PFSK-1 (cell line): ENCODE results near the gene WASHC4. TPM values are rescaled to one million over a fixed set of nuclear protein-coding genes. Genes with fewer than 3 reads are reported as not detected.

Experiments
- FOXP2 ChIP-seq: optimal IDR thresholded peaks from 2 replicates; pipeline ENCODE3; 2011; ENCODE audit warnings: borderline replicate concordance, control low read depth, inconsistent platforms; ENCODE audit not compliant: insufficient read depth; ENCODE audit errors: extremely low read length, extremely low read depth
- POLR2AphosphoS5 ChIP-seq: IDR thresholded peaks from 2 replicates; pipeline ENCODE4 v1.6.1; 2012; ENCODE audit warnings: low read depth, mild to moderate bottlenecking, control low read depth, low read length, moderate library complexity
- SIN3A ChIP-seq: IDR thresholded peaks from 2 replicates; pipeline ENCODE4 v1.6.1; 2012; ENCODE audit warnings: mild to moderate bottlenecking, low read length, moderate library complexity, borderline replicate concordance; ENCODE audit not compliant: insufficient read depth
- TAF1 ChIP-seq: IDR thresholded peaks from 2 replicates; pipeline ENCODE4 v1.6.1; 2012; ENCODE audit warnings: low read length, control low read depth, borderline replicate concordance; ENCODE audit not compliant: insufficient read depth
- polyA plus RNA-seq: library from polyadenylated mRNA; unstranded; fragments of >200 nt; gene quantifications from one replicate; pipeline ENCODE4 v1.2.1, GENCODE V29; 2012; ENCODE audit warnings: low read depth, missing spikeins; ENCODE audit not compliant: insufficient read length
- TF ChIP-seq, protein P1 (sequence below), 2 experiments: IDR thresholded peaks; 2 replicates each; pipeline versions ENCODE4 v1.6.1 to v1.8.0; 2011 to 2012; ENCODE audit warnings: low read depth in 2 of 2, low read length in 2 of 2, control low read depth in 1 of 2, inconsistent platforms in 1 of 2, mild to moderate bottlenecking in 1 of 2, moderate library complexity in 1 of 2; ENCODE audit not compliant: insufficient read depth in 1 of 2

The WASHC4 gene, protein sequence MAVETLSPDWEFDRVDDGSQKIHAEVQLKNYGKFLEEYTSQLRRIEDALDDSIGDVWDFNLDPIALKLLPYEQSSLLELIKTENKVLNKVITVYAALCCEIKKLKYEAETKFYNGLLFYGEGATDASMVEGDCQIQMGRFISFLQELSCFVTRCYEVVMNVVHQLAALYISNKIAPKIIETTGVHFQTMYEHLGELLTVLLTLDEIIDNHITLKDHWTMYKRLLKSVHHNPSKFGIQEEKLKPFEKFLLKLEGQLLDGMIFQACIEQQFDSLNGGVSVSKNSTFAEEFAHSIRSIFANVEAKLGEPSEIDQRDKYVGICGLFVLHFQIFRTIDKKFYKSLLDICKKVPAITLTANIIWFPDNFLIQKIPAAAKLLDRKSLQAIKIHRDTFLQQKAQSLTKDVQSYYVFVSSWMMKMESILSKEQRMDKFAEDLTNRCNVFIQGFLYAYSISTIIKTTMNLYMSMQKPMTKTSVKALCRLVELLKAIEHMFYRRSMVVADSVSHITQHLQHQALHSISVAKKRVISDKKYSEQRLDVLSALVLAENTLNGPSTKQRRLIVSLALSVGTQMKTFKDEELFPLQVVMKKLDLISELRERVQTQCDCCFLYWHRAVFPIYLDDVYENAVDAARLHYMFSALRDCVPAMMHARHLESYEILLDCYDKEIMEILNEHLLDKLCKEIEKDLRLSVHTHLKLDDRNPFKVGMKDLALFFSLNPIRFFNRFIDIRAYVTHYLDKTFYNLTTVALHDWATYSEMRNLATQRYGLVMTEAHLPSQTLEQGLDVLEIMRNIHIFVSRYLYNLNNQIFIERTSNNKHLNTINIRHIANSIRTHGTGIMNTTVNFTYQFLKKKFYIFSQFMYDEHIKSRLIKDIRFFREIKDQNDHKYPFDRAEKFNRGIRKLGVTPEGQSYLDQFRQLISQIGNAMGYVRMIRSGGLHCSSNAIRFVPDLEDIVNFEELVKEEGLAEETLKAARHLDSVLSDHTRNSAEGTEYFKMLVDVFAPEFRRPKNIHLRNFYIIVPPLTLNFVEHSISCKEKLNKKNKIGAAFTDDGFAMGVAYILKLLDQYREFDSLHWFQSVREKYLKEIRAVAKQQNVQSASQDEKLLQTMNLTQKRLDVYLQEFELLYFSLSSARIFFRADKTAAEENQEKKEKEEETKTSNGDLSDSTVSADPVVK
- polyA plus RNA-seq, result 19.2 TPM

DNA sequence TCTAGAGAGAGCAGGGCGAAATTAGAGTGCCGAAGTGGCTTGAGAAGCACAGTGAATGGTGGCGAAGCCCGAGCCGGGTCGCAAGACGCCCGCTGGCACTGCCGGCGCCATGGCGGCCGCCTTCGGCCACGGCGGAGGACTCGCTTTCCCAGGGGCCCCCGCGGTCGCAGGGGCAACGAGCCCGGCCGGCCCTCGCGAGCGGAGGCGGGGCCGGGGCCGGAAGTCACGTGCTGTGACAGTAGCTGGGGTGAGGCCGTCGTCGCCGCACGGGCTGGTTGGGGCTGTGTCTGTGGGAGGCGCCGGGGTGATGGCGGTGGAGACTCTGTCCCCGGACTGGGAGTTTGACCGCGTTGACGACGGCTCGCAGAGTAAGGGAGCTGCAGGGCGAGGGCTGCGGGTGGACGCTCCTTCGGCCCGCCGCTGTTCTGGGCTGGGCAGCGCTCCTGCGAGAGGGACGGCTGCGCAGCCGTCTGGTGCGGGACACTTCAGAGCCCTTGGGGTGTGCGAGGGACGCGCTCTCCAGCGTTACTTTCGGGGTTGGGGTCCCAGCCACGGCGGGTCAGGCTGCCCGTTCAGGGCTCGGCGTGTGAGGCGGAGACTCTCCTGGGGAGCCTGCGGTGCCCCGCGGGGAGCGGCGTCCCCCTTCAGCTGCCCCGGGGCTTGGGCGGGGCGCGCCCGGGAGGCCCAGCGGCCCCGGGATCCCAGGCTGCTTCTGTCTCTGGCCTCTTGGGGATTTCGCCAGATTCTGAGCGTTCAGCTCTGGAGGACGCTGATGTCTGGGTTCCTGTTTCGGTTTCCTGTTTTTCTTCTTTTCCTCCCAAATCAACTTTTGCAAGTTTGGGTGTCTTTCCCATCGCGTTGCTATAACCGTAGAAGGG is at the start of gene WASHC4:
WASHC4 (plus strand) TSS at position 238 of the 878 bp plus-strand sequence; CDS start at position 308, 70 bp downstream.
- TF ChIP-seq FOXP2 (peak; percentile 98), TAF1 (peak; percentile 93), SIN3A (peak; percentile 65; the same call in 1 of the 2 replicates), POLR2AphosphoS5 (peak; percentile 95)
- TF ChIP-seq, protein P1, sequence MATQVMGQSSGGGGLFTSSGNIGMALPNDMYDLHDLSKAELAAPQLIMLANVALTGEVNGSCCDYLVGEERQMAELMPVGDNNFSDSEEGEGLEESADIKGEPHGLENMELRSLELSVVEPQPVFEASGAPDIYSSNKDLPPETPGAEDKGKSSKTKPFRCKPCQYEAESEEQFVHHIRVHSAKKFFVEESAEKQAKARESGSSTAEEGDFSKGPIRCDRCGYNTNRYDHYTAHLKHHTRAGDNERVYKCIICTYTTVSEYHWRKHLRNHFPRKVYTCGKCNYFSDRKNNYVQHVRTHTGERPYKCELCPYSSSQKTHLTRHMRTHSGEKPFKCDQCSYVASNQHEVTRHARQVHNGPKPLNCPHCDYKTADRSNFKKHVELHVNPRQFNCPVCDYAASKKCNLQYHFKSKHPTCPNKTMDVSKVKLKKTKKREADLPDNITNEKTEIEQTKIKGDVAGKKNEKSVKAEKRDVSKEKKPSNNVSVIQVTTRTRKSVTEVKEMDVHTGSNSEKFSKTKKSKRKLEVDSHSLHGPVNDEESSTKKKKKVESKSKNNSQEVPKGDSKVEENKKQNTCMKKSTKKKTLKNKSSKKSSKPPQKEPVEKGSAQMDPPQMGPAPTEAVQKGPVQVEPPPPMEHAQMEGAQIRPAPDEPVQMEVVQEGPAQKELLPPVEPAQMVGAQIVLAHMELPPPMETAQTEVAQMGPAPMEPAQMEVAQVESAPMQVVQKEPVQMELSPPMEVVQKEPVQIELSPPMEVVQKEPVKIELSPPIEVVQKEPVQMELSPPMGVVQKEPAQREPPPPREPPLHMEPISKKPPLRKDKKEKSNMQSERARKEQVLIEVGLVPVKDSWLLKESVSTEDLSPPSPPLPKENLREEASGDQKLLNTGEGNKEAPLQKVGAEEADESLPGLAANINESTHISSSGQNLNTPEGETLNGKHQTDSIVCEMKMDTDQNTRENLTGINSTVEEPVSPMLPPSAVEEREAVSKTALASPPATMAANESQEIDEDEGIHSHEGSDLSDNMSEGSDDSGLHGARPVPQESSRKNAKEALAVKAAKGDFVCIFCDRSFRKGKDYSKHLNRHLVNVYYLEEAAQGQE (IDR thresholded peaks at IDR 0.05; ENCODE audit: insufficient read depth in 1 of 2, low read depth in 2 of 2, low read length in 2 of 2), result peak; percentile 36 to 51; a peak in 3 of 4 replicates

DNA sequence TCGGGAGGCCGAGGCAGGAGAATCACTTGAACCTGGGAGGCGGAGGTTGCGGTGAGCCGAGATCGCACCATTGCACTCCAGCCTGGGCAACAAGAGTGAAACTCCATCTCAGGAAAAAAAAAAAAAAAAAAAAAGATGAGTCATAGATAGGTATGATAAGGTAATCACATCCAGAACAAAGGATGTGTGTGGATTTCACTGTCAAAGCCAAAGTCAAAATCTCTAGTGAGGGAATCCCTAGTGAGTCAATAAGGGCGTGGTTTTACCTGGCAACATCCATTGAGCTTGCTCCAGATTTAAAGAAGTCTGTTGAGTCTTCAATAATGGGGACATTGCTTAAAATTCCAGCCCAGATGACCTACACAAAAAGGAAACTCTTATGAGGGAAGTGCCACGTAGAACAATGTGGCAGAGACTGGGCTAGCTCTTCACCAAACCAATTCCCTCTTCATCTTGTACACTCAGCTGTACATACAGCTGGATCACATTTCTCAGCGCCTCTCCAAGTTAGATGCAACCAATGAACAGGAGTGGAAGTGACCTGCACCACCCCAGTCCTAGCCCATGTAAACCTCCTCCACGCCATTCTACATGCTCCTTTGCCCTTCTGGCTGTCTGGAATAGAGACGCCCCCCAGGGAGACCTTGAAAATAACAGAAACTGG is 46.7 kb upstream of the WASHC4 start:
- TF ChIP-seq, protein P1 (IDR thresholded peaks at IDR 0.05; ENCODE audit: insufficient read depth in 1 of 2, low read depth in 2 of 2, low read length in 2 of 2), result no peak
- no peak for TF ChIP-seq SIN3A
- TF ChIP-seq POLR2AphosphoS5, result no peak
- TF ChIP-seq FOXP2, result no peak
- TF ChIP-seq TAF1, result no peak

DNA sequence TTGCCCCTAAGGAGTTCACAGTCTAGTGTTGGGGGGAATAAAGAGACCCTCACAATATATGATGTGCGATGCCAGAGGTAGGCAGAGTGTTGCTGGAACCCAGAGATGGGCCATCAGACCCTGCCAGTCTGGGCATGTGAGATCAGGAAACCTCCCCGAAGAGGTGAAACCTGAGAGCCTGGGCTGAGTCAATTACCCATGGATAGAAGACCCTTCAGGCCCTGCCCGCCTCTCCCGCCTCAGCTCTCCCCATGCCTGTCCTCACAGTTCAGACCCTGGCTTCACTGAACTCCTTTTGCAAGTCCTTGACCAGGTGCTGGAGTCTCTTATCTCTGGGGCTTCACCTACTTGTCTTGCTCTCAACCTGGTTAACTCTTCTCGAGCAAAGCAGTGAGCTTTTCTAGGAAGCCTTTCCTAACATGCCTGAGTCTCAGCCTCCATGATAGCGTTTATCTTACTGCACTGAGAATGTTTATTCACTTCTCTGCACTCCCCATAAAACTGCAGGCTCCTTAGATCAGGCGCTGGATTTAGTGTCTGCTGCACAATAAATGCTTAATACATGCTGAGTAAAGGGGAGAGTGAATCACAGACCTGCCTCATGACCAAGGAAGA is 42.9 kb upstream of the WASHC4 start:
- TF ChIP-seq TAF1, result no peak
- TF ChIP-seq, protein P1 (IDR thresholded peaks at IDR 0.05; ENCODE audit: insufficient read depth in 1 of 2, low read depth in 2 of 2, low read length in 2 of 2), result no peak
- TF ChIP-seq FOXP2, result no peak
- TF ChIP-seq SIN3A, result no peak
- no peak for TF ChIP-seq POLR2AphosphoS5
